H4 (cell line): ENCODE data around the gene MRGPRG. TPM values are rescaled to one million over a fixed set of nuclear protein-coding genes. Genes with fewer than 3 reads are reported as not detected.

ENCODE experiments used
- DNase-seq: peaks from one replicate; pipeline ENCODE4 v3.0.0-alpha.2; 2015; ENCODE audit warnings: low spot score
- total RNA-seq: library from RNA; depleted of rRNA; stranded (reverse); fragments of >200 nt; shearing (Covaris generic); gene quantifications from 2 replicates; pipeline ENCODE4 v1.2.3, GENCODE V29; 2014

MRGPRG gene
- total RNA-seq, 1 experiment from 2014 or later, result not detected

DNA sequence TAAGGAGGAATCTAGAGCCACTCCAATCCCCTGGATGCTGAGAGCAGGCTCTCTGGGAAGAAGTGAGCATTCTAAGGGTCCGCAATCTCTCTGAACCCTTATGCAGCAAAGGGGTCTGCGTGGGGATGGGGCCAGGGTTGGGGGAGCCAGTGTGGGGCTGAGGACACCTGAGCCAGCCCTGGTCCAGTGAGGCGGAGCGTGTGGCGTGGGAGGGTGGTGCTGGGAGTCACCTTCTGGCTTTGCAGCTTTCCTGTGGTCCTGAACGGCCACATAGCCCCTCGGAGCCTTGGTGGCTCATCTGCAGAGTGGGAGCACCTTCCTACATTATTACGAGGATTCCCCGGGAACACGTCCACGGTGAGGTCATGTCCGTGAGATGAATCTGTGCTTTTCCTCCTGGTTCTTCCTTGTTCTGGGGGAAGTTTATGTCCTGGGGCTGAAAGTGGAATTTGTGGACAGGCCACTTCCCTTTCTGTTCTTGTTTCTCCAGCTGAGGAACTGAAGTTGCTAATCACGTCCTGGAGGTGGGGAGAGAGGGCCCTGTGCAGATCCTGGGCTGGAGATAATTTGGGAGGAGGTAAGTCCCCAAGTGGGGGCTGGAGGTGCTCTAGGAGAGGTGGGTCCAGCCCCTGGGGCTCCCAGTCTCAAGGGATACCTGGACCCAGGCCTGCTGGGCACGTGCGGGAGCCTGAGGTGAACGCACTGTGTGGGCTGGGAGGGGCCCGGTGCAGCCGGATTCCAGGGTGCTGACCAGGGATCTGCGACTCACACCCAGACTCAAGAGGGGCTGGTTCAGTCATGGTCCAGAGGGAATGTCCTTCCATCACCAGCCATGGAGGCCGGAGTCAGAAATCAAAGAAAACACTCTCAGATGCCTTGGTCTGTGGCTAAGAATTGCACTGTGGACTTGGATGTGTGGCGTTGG lies 7.5 kb upstream of the MRGPRG start:
- DNase-seq, result no peak

DNA sequence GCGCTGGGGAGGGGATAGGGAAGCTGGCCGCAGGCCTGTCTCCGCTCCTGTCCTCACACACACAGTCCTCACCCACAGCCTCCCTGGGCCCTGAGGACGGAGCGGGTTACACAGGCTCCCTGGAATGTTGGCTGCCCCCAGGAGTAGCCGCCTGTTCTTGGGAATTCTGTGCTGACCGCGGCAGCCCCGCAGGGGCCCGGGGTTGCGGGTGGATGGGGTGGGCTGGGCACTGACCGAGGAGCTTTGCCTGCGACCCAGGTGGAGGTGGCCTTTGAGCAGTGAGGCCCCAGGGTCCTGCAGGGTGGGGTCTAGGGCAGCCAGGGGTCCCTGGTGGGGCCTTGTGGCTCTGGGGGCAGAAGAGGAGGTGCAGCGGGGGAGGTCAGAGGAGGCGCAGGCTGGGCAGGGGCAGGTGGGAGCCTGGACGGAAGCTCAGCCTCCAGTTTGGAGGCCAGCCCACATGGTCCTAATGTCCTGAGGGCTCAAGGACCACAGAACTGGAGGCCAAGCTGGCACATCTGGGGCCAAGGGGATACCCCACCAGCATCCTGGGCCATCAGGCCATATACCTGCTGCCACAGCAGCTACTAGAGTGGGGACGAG lies 6.6 kb upstream of the MRGPRG start:
- no peak for DNase-seq

DNA sequence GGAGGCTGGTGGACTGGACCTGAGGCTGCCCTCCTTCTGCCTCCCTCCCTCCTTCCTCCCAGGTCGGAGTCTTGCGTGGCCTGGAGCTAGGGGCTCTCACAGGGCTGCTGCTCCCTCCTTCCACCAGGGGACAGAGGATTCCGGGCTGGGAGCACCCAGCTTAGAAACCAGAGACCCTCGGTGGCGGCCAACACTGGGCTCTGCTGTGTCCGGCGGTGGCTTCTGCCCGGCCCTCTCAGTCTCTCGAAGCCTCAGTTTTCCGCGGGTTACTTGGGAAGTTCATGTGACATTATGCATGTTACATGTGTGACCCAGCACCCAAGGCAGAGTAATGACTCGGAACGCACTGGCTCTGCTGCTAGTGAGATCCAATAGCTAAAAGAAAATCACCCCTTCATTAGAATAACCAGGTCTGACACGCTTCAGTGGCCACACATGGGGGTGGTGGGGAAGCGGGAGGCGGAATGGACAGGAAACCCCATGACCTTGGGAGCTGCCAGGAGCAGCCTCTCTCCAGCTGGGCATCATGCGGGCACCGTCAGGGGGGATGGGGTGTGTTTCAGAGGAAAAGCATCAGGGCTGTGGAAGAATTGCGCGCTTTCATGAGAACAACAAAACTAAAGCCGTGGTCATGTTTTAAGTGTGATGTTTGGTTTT lies 5.9 kb upstream of the MRGPRG start:
- no peak for DNase-seq

DNA sequence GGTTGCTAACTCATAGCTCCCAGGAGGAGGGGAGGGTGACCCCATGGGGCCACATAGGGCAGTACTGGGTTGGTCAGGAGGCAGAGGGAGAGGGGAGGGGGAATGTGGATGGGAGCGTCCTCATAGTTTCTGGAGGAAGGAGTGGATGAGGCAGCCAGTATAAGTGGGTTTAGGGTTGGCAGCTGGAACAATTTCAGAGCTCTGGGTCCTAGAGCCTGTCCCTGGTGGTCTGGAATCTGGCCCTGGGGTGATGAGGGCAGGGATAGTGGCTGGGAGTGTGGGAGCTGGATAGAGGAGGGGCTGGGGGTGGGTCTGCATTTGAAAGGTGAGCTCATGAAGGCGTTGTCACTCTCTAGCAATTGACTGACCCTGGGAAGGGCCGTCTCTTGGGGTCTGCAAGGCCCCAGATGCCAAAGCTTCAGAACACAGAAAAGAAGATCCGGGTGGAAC lies 5.3 kb upstream of the MRGPRG start:
- DNase-seq, result no peak

DNA sequence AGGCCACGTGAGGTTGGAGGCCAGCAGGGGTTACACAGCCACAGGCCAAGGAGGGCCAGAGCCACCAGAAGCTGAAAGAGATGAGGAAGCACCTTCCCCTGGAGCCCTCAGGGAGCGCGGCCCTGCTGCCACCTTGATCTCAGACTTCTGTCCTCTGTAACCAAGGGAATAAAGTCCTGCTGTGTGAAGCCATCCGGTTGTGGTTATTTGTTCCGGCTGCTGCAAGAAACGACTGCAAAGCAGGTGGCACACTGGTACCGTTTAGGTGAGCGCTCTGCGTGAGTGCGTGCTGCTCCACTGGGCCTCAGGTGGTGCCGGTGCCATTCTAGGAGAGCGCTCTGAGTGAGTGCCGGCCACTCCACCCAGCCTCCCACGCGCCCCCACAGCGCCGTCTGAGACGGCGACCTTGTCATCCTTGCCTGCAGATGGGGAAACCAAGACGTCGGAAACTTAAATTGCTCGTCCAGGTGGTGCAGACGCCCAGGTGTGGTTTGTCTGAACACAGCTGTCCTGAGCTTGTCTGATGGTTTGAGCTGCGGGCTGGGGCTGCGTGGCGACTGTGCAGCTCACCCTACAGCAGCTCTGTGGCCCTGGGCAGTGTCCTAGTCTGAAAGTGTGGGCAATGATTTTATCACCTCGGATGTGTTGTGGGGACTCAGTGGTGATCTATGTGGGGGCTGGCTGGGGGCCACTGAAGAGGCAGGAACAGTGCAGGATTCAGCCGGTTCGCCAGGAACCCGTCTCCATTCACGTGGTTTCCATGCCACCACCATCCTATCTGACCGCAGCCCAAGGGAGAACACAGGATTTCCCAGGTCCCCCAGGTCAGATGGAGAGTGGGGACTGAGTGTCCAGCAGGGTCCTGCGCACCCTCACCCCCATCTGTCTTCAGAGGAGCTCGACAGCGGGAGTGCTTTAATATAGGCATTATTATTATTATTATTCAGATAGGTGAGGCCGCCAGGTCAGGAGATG lies 4.6 kb upstream of the MRGPRG start:
- DNase-seq, result no peak

DNA sequence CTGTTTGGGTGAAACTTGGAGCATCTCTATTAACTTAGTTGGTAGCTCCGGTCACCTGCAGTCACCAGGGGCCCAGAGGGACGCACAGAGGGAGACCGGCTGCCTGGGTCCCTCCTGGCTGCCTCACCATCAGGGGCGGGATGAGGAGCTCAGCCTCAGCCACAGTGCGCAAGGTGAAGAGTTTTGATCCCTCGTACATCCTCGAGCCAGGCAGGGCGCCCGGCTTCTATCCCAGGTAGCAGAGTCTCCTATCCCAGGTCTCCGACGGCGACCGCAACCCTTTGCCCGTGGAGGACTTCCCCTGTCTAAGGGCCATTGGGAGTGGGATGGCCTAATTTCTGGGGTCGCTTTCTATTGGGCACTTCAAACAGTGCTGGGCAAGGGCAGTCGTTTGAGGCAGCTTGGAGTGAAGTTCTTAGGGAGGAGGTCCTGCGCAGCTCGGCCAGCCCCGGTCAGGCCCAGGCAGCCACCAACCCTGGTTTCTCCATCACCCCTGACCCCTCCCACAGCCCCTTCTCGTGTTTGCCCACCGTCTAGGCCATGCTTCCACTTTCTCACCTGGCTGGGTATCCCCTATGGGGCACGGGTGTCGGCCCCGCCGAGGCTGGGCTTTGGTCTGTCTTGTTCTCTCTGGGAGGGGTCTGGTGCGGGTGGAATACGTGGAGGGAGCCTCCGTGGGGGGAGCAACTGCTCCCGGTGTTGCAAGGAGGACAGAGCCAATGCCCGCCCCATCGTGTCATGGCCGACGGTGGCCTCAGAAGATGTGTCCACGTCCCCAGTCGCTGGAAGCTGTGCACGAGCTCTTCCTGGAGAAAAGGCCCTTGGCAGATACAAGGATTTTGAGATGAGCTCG lies 3.6 kb upstream of the MRGPRG start:
- DNase-seq, result no peak

DNA sequence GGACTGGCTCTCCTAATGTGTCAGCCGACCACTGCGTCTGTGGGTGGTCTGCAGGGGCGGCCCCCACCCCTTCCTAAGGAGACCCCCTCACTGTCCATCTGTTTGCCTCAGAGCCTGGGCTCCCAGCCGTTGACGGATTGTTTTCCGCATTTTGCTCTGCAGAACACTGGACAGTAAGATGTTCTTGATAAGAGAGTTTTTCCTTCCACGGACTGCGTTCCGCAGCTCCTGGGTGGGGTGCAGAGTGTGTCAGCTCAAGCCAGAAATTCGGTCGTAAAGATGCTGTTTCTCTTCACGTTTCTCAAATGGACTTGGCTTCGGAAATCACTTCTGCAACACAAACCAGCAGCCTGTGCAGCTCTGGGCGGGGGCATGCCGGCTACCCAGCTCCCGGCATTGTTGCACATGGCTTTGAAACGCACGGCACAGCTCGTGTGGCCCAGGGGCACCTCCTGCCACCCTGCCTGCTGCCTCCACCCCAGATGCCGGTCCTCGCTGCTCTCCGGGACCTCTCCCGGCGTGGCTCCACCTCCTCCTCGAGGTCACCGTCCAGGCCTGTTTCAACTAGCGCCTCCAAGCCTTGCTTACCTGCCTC lies 2.9 kb upstream of the MRGPRG start:
- no peak for DNase-seq

DNA sequence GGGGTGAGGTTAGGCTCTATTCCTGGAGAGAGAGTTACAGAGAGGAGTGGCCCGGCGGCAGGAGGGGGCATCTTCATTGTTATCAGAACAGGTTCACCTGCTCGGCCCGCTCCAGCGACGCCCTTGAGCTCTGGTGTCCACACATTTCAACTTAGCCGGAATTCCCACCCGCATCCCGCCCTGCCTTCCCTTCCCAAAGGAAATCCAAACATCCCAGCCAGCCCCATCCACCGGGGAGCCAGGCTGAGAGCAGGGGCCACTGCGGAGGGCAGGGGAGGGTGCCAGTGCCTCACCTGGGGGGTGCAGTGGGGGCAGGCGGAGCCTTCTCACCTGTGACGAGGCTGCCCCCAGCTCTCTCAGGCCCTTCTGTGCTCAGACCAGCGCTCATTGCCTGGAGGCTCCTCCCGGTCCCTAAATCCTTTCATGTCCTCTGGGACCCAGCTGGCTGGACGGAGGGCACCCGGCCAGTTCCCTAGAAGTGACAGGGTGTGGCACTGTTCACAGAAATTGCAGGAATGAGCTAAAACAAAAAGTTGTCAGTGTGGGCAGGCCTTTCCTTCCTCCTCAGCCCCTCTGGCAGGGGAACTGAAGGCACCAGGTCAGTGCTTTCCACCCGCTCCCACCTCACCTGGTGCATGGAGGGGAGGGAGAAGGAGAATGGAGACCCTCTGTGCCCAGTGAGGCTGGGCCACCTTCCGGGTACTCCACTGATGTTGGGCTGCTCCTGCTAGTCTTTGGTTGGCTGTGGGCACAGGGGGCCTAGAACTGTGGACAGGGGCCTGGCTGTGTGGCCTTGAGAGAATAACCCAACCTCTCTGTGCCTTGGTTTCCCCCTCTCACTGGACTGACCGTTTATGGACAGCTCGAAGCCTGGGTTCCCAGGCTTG lies 2.2 kb upstream of the MRGPRG start:
- no peak for DNase-seq

DNA sequence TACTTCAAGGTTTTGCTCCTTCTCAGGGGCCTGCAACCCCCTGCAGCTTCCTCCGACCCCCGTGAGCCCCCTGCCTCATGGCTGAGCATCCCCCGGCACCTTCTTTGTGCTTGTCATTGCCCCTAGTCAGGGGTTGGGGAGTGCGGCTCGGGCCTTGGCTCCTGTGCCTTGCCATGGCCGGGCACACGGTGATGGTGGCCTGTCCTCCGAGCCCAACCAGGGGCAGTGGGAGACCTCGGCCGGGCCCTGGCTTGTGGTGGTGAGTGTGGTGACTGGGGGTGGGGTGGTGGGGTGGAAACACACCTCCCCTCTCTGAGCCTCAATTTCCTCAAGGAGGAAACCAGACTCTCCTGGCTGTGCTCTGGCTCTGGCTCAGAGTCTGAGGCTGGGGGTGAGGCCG lies 1.5 kb upstream of the MRGPRG start:
- no peak for DNase-seq

DNA sequence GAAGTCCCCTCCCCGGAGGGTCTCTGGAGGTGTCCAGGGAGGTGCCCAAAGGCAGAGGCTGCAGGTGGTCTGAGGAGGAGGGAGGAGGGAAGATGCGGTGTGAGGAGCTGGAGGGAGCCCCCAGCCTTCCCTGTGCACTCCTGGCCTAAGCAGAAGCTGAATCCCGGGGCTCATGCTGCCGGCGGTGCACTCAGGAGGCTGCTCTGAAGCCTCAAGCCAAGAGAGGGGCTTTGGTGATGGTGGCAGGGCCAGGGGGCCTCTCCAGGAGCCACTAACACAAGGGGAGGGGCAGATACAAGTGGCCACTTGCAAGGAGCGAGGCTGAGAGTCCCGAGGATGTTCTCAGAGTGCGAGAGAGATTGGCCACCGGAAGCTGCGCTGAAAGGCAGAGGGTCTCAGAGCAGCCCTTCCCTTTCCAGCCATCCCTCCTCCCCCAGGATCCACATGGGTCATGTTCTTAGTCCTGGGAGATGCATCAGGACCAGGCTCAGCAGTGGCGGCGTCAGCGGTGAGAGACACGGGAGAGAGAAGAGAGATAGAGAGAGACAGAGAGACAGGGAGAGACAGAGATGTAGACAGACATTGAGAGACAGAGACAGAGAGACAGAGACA lies 774 bp upstream of the MRGPRG start:
- DNase-seq, result no peak

DNA sequence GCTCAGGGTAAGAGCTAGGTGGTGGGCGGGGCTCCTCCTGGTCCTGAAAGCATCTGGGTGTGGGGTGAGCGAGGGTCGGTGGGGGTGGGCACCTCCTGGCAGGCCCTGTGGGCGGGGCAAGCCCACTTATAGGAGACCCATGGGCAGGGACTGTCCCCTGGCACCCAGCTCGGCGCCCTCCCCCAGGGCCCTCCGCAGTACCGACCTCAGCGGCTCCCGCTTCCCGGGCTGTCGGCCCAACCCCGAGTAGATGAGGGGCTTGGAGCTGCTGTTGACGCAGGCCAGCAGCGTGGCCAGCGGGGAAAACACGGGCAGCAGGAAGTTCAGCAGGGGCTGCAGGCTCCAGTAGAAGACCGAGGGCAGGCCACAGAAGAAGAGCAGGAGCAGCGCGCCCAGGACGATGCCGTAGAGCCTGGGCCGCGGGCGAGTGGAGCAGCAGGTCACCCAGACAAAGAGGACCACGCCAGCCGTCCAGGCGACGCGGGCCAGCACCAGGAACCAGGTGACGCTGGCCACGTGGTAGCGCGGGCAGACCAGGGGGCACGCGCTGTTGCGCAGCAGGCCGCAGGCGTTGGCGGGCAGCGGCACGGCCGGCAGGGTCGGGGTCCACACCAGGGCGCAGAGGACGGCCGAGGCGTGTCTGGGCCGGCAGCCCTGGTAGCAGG lies 663 bp downstream of the MRGPRG start:
- no peak for DNase-seq

DNA sequence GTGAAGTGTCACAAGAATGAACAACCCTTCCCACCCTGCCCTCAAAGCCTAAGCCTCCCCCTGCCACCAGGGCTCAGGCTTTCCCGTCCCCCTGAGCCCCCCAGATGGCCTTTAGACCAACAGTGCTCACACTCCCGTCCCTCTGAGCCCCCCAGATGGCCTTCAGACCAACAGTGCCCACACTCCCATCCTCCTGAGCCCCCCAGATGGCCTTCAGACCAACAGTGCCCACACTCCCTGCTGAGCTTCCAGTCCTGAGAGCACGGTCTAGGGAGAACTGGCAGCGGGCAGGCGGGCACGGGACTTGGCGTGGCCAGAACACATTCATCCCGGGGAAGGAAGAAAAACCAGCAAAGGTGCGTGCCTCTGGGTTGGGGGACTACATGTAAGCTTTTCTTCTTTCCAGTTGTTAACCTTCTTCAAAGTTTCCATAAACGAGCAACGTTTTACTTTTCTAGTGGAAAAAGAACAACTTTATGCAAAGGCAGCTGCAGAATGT lies 2.5 kb downstream of the MRGPRG start:
- no peak for DNase-seq

DNA sequence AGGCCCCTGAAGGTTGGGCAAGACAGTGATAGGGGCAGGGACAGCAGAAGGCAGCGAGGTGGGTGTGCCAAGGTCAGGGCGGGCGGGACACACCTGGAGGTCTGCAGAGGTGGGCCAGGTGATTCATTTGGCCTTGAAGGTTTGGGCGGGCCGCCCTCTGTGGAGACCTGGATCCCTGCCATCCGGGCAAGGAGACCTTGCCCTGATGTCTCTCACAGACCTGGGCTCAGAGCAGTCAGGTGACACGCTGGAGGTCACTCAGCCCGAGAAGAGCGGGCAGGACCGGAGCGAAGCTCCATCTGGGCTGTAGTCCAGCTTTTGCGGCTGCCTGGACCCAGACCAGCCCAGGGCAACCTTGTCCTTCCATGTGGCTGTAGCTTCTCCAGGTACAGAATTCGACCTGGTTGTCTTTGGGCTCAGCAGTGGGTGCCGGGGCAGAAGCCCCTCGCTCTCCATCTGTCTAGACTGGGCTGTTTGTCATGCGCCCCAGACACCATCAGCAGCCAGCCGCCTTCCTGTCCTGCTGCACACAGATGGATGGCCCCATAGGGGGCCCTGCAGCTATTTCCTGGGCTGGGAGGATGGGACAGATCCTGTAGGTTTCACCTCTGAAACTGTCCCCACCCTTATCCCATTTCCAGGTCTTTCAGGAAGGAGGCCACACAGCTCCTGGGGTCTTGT lies 3.1 kb downstream of the MRGPRG start:
- no peak for DNase-seq

DNA sequence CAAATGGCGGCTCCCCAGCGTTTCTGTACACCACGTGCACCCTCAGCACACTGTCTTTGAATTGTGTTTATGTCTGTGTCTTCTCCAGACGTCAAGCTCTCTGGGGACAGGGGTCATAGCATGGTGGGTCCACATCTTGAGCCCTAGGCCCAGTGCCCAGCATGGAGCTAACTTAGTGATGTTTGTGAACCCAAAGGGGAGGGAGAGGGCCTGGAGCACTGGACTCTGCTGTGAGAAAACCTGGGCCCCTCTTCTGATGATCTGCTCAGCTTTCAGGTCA lies 4.3 kb downstream of the MRGPRG start:
- no peak for DNase-seq

DNA sequence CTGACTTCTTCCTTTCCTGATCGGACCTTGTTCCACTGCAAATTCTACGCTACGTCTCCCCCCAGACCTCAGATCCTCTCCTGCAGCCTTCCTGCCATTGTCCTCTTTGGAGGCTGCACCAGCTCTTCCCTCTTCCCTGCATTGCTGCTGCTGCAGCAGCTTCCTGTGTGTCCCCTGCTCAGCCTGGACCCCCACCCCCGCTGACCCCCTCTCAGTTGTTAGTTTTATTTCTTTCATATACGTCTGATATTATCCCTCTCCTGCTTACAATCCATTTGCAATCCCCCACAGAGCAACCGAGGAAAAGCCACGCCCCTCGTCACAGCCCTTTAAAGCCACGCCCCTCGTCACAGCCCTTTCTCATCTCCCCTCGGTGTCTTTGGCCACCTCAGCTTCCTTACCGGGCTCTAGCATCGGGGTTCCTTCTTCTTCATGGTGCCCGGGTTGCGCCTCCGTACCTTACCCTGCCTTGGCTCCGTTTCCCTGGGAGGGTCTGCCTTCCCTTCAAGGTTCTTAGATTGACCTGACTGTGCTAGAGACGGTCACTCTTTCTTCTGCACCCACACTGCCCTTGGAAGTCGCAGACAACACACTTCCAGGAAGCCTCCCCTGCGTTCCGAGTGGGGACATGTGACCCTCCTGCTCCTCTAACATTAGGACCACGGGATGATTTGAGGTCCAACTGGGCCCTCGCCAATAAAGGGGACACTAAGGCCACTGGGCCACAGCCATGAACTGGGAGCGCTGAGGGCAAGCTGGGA lies 4.8 kb downstream of the MRGPRG start:
- DNase-seq, result no peak

DNA sequence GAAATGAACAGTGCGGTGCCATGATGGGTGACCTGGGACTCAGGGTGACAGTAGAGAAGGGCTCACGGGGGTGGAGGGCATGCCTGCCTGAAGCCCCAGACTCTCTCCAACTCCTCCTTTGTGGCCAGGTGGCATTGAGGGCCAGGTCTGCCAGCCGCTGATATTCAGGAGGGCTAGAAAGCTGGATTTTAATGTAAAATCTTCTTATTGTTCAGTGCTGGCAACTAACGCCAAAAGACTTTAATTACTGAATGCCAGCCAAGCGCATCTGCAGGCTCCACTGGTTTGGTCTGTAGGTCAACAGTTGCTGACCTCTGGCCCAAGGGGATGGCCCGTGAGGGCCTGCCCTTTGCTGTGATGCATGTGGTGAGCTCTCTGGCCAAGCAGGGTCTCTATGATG lies 10.3 kb downstream of the MRGPRG start:
- no peak for DNase-seq
